Measurements from ENCODE around the gene THSD7A. TPM values are rescaled to one million over a fixed set of nuclear protein-coding genes. Genes with fewer than 3 reads are reported as not detected.

Gene THSD7A
- total and polyA plus RNA-seq, 2 of the 4 experiments (the other 2 are of a cell fraction) = 0.02 to 0.18 TPM

DNA sequence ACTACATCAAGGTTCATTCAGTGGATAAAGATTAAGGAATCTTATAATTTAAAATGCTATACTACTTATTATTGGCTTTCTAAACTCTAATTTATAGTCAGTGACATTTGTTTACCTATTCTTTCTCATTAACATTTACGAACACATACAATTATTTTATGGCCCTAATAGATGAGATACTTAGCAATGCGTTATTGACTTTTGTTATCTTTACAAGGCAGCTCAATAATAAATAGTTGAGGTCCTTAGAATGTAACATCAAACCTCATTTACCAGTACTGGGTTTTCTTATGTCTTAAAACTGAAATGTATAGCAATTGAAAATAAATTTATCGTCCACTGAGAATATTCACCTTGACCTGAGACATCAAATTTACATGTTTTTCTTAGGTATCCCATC is 89.0 kb downstream of the THSD7A start:
- DNase-seq (no peak), ATAC-seq (ENCODE audit: low read depth) (no peak)
- no CpG with 5 or more reads among the region's 3 CpGs for WGBS, 2 experiments (ENCODE audit: extremely low coverage in 2 of 2, insufficient read length in 1 of 2)
- in situ Hi-C loops (cut with MboI; ENCODE audit: low sequenced_read_pairs) = no loop called here
- Histone ChIP-seq H4K5ac (ENCODE audit: low read depth, low read length) (no peak overlapping the region), H3K79me1 (ENCODE audit: low read depth in 1 of 2, low read length in 2 of 2) (no peaks in the 10 kb centered on the region), H3K36me3 (ENCODE audit: control insufficient read depth, insufficient read depth, low read length) (no peaks in the 10 kb centered on the region), H3K9ac (ENCODE audit: low read depth, low read length) (no peak overlapping the region), H3K9me1 (ENCODE audit: insufficient read depth, low read length) (no peaks in the 10 kb centered on the region), H3K9me3 (ENCODE audit: control insufficient read depth, insufficient read depth, low read length) (no peaks in the 10 kb centered on the region; the same call in 1 of the 2 replicates), H3K4me2 (ENCODE audit: low read depth, low read length) (no peak overlapping the region), H3K27ac (ENCODE audit: insufficient read depth, low read length) (no peak overlapping the region), H3K4me1 (ENCODE audit: control insufficient read depth, insufficient read depth, low read length) (no peaks in the 10 kb centered on the region), H3K4ac (ENCODE audit: low read depth, low read length) (no peak overlapping the region), H2AK9ac (replicated peaks; ENCODE audit: low read depth, low read length, poor library complexity) (no peak overlapping the region), H2BK120ac (ENCODE audit: low read depth, low read length) (no peak overlapping the region), H3K18ac (ENCODE audit: low read depth, low read length) (no peak overlapping the region), H4K91ac (ENCODE audit: insufficient read depth, low read depth, low read length) (no peak overlapping the region), H2AFZ (replicated peaks; ENCODE audit: low read length, poor library complexity) (no peak overlapping the region), H3K14ac (replicated peaks; ENCODE audit: low read depth, low read length) (no peak overlapping the region), H3K27me3 (ENCODE audit: control insufficient read depth, insufficient read depth, low read length) (no peaks in the 10 kb centered on the region), H4K8ac (ENCODE audit: low read depth in 2 of 2, low read length in 2 of 2) (no peak overlapping the region), H3K23ac (ENCODE audit: low read depth, low read length) (no peak overlapping the region), H2BK5ac (ENCODE audit: low read depth, low read length, poor library complexity, severe bottlenecking) (no peak overlapping the region), H2BK20ac (ENCODE audit: low read depth, low read length) (no peak overlapping the region), H3K56ac (ENCODE audit: extremely low read depth, insufficient read depth, low read length) (no peak overlapping the region), H3K4me3 (ENCODE audit: insufficient read depth, low read depth, low read length) (no peak overlapping the region), H2BK15ac (ENCODE audit: low read depth, low read length) (no peak overlapping the region), H4K20me1 (ENCODE audit: insufficient read depth, low read length) (no peaks in the 10 kb centered on the region), H2AK5ac (ENCODE audit: low read depth, low read length) (no peak overlapping the region)
- intact Hi-C loops (cut with micrococcal nuclease) = no loop called here
- BruUV-seq (replicated peaks) = no TSS peak
- ChIA-PET POLR2A (ENCODE audit: unreplicated experiment) (no interaction called here), CTCF (no interaction called here)
- TF ChIP-seq RFX5 (IDR thresholded peaks at IDR 0.05; ENCODE audit: low read depth, low read length) = no peak
- TF ChIP-seq, protein P1, sequence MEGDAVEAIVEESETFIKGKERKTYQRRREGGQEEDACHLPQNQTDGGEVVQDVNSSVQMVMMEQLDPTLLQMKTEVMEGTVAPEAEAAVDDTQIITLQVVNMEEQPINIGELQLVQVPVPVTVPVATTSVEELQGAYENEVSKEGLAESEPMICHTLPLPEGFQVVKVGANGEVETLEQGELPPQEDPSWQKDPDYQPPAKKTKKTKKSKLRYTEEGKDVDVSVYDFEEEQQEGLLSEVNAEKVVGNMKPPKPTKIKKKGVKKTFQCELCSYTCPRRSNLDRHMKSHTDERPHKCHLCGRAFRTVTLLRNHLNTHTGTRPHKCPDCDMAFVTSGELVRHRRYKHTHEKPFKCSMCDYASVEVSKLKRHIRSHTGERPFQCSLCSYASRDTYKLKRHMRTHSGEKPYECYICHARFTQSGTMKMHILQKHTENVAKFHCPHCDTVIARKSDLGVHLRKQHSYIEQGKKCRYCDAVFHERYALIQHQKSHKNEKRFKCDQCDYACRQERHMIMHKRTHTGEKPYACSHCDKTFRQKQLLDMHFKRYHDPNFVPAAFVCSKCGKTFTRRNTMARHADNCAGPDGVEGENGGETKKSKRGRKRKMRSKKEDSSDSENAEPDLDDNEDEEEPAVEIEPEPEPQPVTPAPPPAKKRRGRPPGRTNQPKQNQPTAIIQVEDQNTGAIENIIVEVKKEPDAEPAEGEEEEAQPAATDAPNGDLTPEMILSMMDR (conservative IDR thresholded peaks at IDR 0.05; ENCODE audit: low read depth, low read length) = no peak
- TF ChIP-seq POLR2A (IDR thresholded peaks at IDR 0.05; ENCODE audit: low read depth, low read length) = no peak
- no peak for TF ChIP-seq BHLHE40 (IDR thresholded peaks at IDR 0.05; ENCODE audit: low read depth, low read length)
- TF ChIP-seq RCOR1 (IDR thresholded peaks at IDR 0.05; ENCODE audit: insufficient replicate concordance, low read length) = no peak
- no peak for TF ChIP-seq MAZ (IDR thresholded peaks at IDR 0.05; ENCODE audit: borderline replicate concordance, low read depth, low read length)
- no peak for TF ChIP-seq RAD21 (IDR thresholded peaks at IDR 0.05; ENCODE audit: low read length)
- TF ChIP-seq CHD1 (IDR thresholded peaks at IDR 0.05; ENCODE audit: low read depth, low read length) = no peak
- TF ChIP-seq MXI1 (IDR thresholded peaks at IDR 0.05; ENCODE audit: borderline replicate concordance, low read depth, low read length) = no peak
- no peak for TF ChIP-seq CEBPB (IDR thresholded peaks at IDR 0.05; ENCODE audit: low read depth, low read length)
- no peak for TF ChIP-seq SMC3 (IDR thresholded peaks at IDR 0.05; ENCODE audit: low read depth, low read length)
- no peak for TF ChIP-seq NFE2L2 (IDR thresholded peaks at IDR 0.05; ENCODE audit: low read depth, low read length)
- TF ChIP-seq, protein P2, sequence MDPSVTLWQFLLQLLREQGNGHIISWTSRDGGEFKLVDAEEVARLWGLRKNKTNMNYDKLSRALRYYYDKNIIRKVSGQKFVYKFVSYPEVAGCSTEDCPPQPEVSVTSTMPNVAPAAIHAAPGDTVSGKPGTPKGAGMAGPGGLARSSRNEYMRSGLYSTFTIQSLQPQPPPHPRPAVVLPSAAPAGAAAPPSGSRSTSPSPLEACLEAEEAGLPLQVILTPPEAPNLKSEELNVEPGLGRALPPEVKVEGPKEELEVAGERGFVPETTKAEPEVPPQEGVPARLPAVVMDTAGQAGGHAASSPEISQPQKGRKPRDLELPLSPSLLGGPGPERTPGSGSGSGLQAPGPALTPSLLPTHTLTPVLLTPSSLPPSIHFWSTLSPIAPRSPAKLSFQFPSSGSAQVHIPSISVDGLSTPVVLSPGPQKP (IDR thresholded peaks at IDR 0.05; ENCODE audit: borderline replicate concordance, low read depth, low read length) = no peak
- TF ChIP-seq, protein P3, sequence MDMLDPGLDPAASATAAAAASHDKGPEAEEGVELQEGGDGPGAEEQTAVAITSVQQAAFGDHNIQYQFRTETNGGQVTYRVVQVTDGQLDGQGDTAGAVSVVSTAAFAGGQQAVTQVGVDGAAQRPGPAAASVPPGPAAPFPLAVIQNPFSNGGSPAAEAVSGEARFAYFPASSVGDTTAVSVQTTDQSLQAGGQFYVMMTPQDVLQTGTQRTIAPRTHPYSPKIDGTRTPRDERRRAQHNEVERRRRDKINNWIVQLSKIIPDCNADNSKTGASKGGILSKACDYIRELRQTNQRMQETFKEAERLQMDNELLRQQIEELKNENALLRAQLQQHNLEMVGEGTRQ (IDR thresholded peaks at IDR 0.05; ENCODE audit: low read depth, low read length) = no peak
- dilution Hi-C loops (cut with HindIII; ENCODE audit: low sequenced_read_pairs, unreplicated experiment) = no loop called here

All from IMR-90 (cell line).